Midbrain (tissue), 1 donor: ENCODE results near the gene ARHGAP22.

Source experiments
- DNase-seq: peaks from one replicate; lab custom pipeline; 2025; lab: John Stamatoyannopoulos, UW

The ARHGAP22 gene

DNA sequence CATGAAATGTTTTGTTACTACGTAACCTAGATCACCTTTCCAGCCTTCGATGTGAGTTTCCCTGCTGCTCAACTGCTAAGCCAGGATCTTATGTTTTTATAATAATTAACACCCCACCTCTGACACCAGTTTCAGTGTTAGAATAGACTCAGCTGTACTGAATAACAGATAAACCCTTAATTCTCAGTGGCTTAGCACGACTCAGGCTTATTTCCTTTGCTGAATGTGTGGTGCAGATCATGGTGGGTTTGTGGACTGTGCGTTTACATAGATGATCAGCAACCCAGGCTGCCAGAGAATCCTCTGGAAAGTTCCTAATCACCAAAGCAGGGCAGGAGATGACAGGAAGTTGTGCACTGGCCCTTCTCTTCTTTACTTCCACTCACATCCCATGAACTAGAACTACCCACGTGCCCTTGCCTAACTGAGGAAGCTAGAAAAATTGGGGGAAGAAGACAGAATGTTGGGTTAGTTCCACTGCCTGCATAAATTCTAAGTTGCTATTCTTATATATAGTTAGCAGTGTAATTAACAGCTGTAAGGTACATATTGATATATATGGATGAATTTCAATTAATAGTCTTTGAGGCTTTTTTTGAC, 186.6 kb downstream of the ARHGAP22 start:
- no peak for DNase-seq

GRCh38 chr10:48417374-48417773, 187.5 kb downstream of the ARHGAP22 start:
- no peak for DNase-seq

DNA sequence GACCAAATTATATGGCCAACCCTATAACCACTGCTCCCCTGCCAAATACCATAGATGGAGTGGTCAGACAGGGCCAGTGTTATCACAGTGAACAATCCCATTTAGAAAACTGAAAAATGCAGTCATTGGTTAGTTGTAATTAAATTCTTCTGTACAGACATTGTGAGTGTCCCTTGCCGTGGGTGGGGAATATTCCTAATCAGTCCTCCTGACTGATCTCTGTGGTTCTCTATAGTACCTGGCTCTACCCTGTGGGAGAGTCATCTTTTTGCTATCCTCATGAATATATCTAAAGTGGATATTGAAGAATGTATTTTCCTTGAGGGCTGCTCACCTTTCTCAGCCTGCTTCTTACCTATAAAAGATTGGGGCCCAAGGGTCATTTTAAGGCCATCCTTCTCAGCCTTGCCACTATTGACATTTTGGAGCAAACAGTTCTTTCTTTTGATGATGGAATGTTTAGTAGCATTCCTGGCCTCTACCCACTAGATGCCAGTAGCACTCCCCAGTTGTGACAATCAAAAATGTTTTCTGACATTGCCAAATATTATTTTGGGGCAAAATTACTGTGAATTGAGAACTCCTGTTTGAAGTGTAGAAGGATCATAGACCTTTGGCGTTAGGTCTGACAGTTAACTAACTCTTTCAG, 188.2 kb downstream of the ARHGAP22 start:
- no peak for DNase-seq

- no peak for DNase-seq
Measured at GRCh38 chr10:48414778-48415177, 190.1 kb downstream of the ARHGAP22 start.

- no peak for DNase-seq
Measured at GRCh38 chr10:48414160-48414559, 190.7 kb downstream of the ARHGAP22 start.

DNA sequence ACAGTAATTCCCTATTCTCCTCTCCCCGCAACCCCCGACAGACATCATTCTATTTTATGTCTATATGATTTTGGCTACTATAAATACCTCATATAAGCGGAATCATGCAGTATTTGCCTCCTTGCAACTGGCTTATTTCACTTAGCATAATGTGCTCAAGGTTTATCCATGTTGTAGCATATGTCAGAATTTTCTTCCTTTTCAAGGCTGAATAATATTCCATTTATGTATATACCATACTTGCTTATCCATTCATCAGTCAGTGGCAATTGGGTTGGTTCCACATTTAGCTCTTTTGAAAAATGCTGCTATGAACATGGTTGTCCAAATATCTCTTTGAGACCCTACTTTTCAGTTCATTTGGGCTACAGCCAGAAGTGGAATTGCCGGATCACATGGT, 191.9 kb downstream of the ARHGAP22 start:
- DNase-seq, result no peak

- no peak for DNase-seq
Measured at GRCh38 chr10:48412081-48412480, 192.8 kb downstream of the ARHGAP22 start.

DNA sequence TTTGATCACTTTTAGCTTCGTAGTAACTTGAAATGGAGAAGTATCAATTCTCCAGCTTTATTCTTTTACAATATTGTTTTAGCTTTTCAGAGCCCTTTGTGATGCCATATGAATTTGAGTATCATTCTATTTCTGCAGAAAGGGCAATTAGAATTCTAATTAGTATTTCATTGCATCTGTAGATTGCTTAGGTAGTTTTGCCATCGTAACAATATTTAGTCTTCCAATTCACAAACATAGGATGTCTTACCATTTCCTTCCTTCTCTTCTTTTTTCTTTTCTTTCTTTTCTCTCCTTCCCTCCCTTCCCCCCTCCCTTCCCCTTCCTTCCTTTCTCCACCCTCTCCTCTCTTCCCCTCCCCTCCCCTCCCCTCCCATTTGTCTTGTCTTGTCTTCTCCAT, 193.4 kb downstream of the ARHGAP22 start:
- no peak for DNase-seq

DNA sequence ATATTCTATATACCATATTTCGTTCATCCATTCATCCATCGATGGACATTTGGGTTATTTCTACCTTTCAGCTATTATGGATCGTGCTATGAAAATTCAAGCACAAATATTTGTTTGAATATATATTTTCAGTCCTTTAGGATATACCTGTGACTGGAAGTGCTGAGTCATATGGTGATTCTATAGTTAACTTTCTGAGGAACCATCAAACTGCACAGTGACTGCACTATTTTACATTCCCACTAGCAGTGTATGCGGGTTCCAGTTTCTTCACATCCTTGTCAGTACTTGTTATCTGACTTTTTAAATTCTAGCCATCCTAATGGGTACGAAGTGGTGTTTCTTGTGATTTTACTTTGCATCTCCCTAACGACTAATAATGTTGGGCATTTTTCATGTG, 194.4 kb downstream of the ARHGAP22 start:
- DNase-seq, result no peak

GRCh38 chr10:48406658-48407057, 198.2 kb downstream of the ARHGAP22 start:
- DNase-seq, result no peak

GRCh38 chr10:48406204-48406603, 198.7 kb downstream of the ARHGAP22 start:
- no peak for DNase-seq

GRCh38 chr10:48404646-48405045, 200.2 kb downstream of the ARHGAP22 start:
- no peak for DNase-seq

- no peak for DNase-seq
Measured at GRCh38 chr10:48400850-48401220, 204.0 kb downstream of the ARHGAP22 start.

DNA sequence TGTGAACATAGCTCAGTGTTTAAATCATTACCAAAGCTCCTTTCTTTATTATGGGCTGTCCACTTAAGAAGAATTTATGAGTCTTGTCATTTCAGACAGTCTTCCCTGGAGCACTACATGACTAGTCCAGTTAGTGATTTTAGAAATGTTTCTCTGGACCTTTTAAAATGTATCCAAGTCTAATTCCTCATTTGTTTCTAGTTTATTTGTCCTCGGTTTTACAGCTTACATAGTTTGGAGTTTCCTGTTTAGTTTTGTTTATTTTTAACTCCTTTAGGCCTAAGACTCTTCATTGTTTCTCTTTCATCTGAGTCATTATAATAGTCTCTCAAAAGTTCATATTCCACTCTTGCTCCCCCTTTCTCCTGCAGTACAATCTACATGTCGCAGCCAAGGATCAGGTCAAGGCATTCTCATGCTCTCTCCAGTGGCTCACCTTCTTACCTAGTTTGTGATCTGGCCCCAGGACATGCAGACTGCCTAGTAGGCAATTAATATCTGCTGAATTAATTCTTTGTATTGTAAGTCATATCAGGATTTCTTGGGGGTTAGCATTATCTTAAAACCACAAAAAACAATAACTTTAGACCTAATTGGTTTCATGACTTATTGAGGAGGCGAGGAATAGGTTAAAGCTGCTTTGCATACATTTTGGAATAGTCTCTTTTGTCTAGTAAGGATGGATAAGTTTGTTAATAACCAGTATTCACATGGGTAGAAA, 204.6 kb downstream of the ARHGAP22 start:
- no peak for DNase-seq

DNA sequence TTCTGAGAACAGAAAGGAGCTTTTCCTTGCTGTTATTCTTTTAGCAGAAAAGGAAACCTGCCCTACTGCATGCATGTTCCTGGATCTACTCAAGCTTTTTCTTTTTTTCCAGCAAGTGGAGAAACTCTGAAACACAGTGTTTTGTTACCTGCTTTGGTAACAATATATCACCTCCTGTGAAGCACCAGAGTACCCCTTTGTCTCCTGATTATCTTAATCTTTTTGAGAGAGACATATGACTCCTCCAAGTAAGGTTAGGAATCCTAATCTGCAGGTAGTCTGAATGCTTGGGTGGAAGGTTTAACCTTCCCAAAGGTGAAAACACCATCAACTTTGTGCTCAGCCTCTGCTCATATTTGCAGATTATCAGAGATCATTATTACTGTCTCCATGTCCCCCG, 205.3 kb downstream of the ARHGAP22 start:
- no peak for DNase-seq

DNA sequence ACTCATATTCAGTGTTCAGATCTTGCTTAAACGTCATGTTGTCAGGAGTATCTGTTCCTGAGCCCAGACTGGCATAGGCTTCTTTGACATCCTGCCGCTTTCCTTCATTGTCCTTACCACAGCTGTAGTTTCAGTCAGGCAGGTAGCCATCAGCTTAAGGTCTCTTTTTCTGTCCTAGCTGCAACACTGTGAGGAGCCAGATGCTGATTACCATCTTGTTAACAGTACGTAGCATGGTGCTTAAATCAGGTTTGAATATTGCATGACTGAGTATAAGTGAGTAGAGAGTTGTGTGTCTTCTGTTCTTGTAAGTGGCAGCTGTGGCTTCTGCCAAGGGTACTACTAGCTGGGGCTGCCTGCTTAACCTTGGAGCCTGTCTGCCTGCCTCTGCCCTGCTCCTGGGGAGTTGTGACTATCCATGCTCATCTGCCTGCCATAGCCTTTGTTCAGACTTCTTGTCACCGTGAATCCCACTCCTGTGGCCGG, 205.8 kb downstream of the ARHGAP22 start:
- peak; percentile 17 for DNase-seq

- no peak for DNase-seq
Measured at GRCh38 chr10:48398261-48398660, 206.6 kb downstream of the ARHGAP22 start.
